Chondrocyte (in vitro differentiated cells): ENCODE results near the gene FAM168A. TPM values are rescaled to one million over a fixed set of nuclear protein-coding genes. Genes with fewer than 3 reads are reported as not detected.

Experiments used
- DNase-seq: peaks from one replicate; pipeline ENCODE4 v3.0.0; 2021; ENCODE audit warnings: mixed read lengths, low spot score
- H3K27ac Mint-ChIP-seq: one replicate; pipeline ENCODE4 v1.8.0; 2021; ENCODE audit warnings: mild to moderate bottlenecking, moderate library complexity, mixed read lengths; ENCODE audit not compliant: unreplicated experiment
- H3K27me3 Mint-ChIP-seq: 2 replicates; pipeline ENCODE4 v1.8.0; 2021; ENCODE audit warnings: low read depth, mixed read lengths
- H3K36me3 Mint-ChIP-seq: 2 replicates; pipeline ENCODE4 v1.8.0; 2021; ENCODE audit warnings: low read depth, mixed read lengths
- H3K4me1 Mint-ChIP-seq: 2 replicates; pipeline ENCODE4 v1.8.0; 2021; ENCODE audit warnings: low read depth, mild to moderate bottlenecking, mixed read lengths
- H3K4me3 Mint-ChIP-seq: one replicate; pipeline ENCODE4 v1.8.0; 2021; ENCODE audit warnings: mild to moderate bottlenecking, moderate library complexity, mixed read lengths; ENCODE audit not compliant: unreplicated experiment
- H3K9me3 Mint-ChIP-seq: 2 replicates; pipeline ENCODE4 v1.8.0; 2021; ENCODE audit warnings: low read depth, mixed read lengths
- CTCF ChIP-seq: fragments of 200-600 bp; sonication (generic); IDR thresholded peaks from 2 replicates; pipeline ENCODE4 v1.5.0; 2021; ENCODE audit warnings: antibody characterized with exemption, mild to moderate bottlenecking, moderate library complexity
- total RNA-seq: library from RNA; stranded (reverse); gene quantifications from 3 replicates; pipeline ENCODE4 v1.2.1, GENCODE V29; 2021

FAM168A gene
- total RNA-seq, 1 donor from 2014 or later: 53.7 TPM

DNA sequence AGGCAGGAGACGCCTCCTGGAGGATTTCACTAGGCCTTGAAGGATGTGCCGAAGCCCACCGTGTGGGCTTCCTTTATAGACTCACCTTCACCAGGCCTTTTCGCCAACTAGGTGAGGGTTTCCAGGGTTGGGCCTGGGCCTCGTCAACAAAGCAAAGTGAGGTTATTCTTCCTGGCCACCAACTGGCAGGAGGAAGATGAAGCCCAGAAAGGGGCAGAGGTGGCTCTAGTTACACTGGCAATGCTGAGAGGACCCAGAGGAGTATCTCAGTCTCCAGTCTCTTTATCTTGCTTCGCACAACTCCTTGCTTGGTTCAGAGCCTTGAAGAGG, 222.1 kb downstream of the FAM168A start:
- no peaks in the 10 kb centered on the region for H3K36me3 Mint-ChIP-seq
- H3K4me1 Mint-ChIP-seq: peaks cover 27% of the 10 kb centered on the region
- H3K9me3 Mint-ChIP-seq: no peaks in the 10 kb centered on the region
- H3K27ac Mint-ChIP-seq: peak overlapping the region; percentile 69
- H3K27me3 Mint-ChIP-seq: no peaks in the 10 kb centered on the region
- no peak for DNase-seq
- peak overlapping the region; percentile 40 for H3K4me3 Mint-ChIP-seq
- TF ChIP-seq CTCF: no peak

GRCh38 chr11:73374151-73374550, 223.8 kb downstream of the FAM168A start:
- H3K4me1 Mint-ChIP-seq: peaks cover 26% of the 10 kb centered on the region
- no peak overlapping the region for H3K4me3 Mint-ChIP-seq
- DNase-seq: no peak
- H3K9me3 Mint-ChIP-seq: no peaks in the 10 kb centered on the region
- H3K36me3 Mint-ChIP-seq: no peaks in the 10 kb centered on the region
- no peaks in the 10 kb centered on the region for H3K27me3 Mint-ChIP-seq
- no peak for TF ChIP-seq CTCF
- no peak overlapping the region for H3K27ac Mint-ChIP-seq

GRCh38 chr11:73372375-73372993, 225.4 kb downstream of the FAM168A start:
- Mint-ChIP-seq H3K27ac (peak overlapping the region; percentile 63), H3K27me3 (no peaks in the 10 kb centered on the region), H3K36me3 (peaks cover 4% of the 10 kb centered on the region), H3K4me1 (peaks cover 11% of the 10 kb centered on the region), H3K4me3 (no peak overlapping the region), H3K9me3 (no peaks in the 10 kb centered on the region)
- no peak for DNase-seq
- TF ChIP-seq CTCF: peak; percentile 61

GRCh38 chr11:73367482-73368024, 230.4 kb downstream of the FAM168A start:
- H3K27me3 Mint-ChIP-seq: no peaks in the 10 kb centered on the region
- peaks cover 20% of the 10 kb centered on the region for H3K36me3 Mint-ChIP-seq
- peaks cover 4% of the 10 kb centered on the region for H3K4me1 Mint-ChIP-seq
- no peaks in the 10 kb centered on the region for H3K9me3 Mint-ChIP-seq
- no peak for TF ChIP-seq CTCF
- H3K4me3 Mint-ChIP-seq: no peak overlapping the region
- no peak for DNase-seq
- H3K27ac Mint-ChIP-seq: no peak overlapping the region

- no peak overlapping the region for H3K27ac Mint-ChIP-seq
- no peaks in the 10 kb centered on the region for H3K27me3 Mint-ChIP-seq
- H3K4me3 Mint-ChIP-seq: no peak overlapping the region
- peaks cover 21% of the 10 kb centered on the region for H3K36me3 Mint-ChIP-seq
- TF ChIP-seq CTCF: no peak
- H3K4me1 Mint-ChIP-seq: peaks cover 4% of the 10 kb centered on the region
- no peak for DNase-seq
- no peaks in the 10 kb centered on the region for H3K9me3 Mint-ChIP-seq
Measured at GRCh38 chr11:73366953-73367352, 231.0 kb downstream of the FAM168A start.
